Measurements from ENCODE around the gene CTNNA3. TPM values are rescaled to one million over a fixed set of nuclear protein-coding genes. Genes with fewer than 3 reads are reported as not detected.
A peak's percentile ranks its signal among the peaks of the same experiment; 100 is the strongest.

CTNNA3 gene
- total RNA-seq, 1 experiment from 2014 or later, result 0.20 TPM

- Mint-ChIP-seq H3K27me3 (ENCODE audit: insufficient read depth, unreplicated experiment) (no peaks in the 10 kb centered on the region), H3K9me3 (ENCODE audit: unreplicated experiment) (peaks cover 41% of the 10 kb centered on the region), H3K4me1 (ENCODE audit: low read depth, unreplicated experiment) (peaks cover 5% of the 10 kb centered on the region), H3K36me3 (ENCODE audit: insufficient read depth, unreplicated experiment) (no peaks in the 10 kb centered on the region), H3K27ac (ENCODE audit: unreplicated experiment) (peak overlapping the region; percentile 40), H3K4me3 (ENCODE audit: unreplicated experiment) (no peak overlapping the region)
- no TSS peak for BruUV-seq (replicated peaks)
- peaks cover 4% of the 10 kb centered on the region; the same call in 1 of the 2 replicates for H3K9me3 ChIP-seq
- no peaks in the 10 kb centered on the region for H3K4me1 ChIP-seq
- intact Hi-C loops (cut with micrococcal nuclease; ENCODE audit: unreplicated experiment), result no loop called here
- POLR2A ChIA-PET, result no interaction called here
- no peak for DNase-seq
- no peaks in the 10 kb centered on the region for H3K36me3 ChIP-seq (ENCODE audit: control insufficient read depth, insufficient read depth, low read length)
- H3K4me3 ChIP-seq (ENCODE audit: low read depth, low read length), result no peak overlapping the region
- CTCF ChIA-PET, result no interaction called here
- no peak for TF ChIP-seq CTCF (IDR thresholded peaks at IDR 0.05; ENCODE audit: insufficient read depth in 1 of 2, low read depth in 1 of 2, low read length in 1 of 2, severe bottlenecking in 1 of 2, unreplicated experiment in 1 of 2)
- no peaks in the 10 kb centered on the region for H3K27me3 ChIP-seq (replicated peaks; ENCODE audit: control insufficient read depth, insufficient read depth, low read length)
These were observed 471.4 kb downstream of the CTNNA3 start for GRCh38 chr10:67224553-67224952.

GRCh38 chr10:67222934-67223333 is 473.1 kb downstream of the CTNNA3 start:
- DNase-seq, result no peak
- no peak overlapping the region for H3K4me3 Mint-ChIP-seq (ENCODE audit: unreplicated experiment)
- Histone ChIP-seq H3K36me3 (ENCODE audit: control insufficient read depth, insufficient read depth, low read length) (no peaks in the 10 kb centered on the region), H3K9me3 (peaks cover 4% of the 10 kb centered on the region; the same call in 1 of the 2 replicates), H3K4me3 (ENCODE audit: low read depth, low read length) (no peak overlapping the region), H3K4me1 (no peaks in the 10 kb centered on the region), H3K27me3 (replicated peaks; ENCODE audit: control insufficient read depth, insufficient read depth, low read length) (no peaks in the 10 kb centered on the region)
- peaks cover 5% of the 10 kb centered on the region for H3K4me1 Mint-ChIP-seq (ENCODE audit: low read depth, unreplicated experiment)
- TF ChIP-seq CTCF (IDR thresholded peaks at IDR 0.05; ENCODE audit: insufficient read depth in 1 of 2, low read depth in 1 of 2, low read length in 1 of 2, severe bottlenecking in 1 of 2, unreplicated experiment in 1 of 2), result no peak
- H3K36me3 Mint-ChIP-seq (ENCODE audit: insufficient read depth, unreplicated experiment), result no peaks in the 10 kb centered on the region
- peaks cover 26% of the 10 kb centered on the region for H3K9me3 Mint-ChIP-seq (ENCODE audit: unreplicated experiment)
- CTCF ChIA-PET, result interaction anchor here (0.7 kb wide), 1 partner anchor 37 kb away, joined by 3 read pairs; no protein-coding TSS in a partner anchor
- H3K27me3 Mint-ChIP-seq (ENCODE audit: insufficient read depth, unreplicated experiment), result no peaks in the 10 kb centered on the region
- BruUV-seq (replicated peaks), result no TSS peak
- intact Hi-C loops (cut with micrococcal nuclease; ENCODE audit: unreplicated experiment), result no loop called here
- POLR2A ChIA-PET, result no interaction called here
- no peak overlapping the region for H3K27ac Mint-ChIP-seq (ENCODE audit: unreplicated experiment)

GRCh38 chr10:67221939-67222494 is 474.0 kb downstream of the CTNNA3 start:
- H3K27ac Mint-ChIP-seq (ENCODE audit: unreplicated experiment), result no peak overlapping the region
- H3K4me3 Mint-ChIP-seq (ENCODE audit: unreplicated experiment), result no peak overlapping the region
- no peaks in the 10 kb centered on the region for H3K9me3 ChIP-seq
- H3K27me3 ChIP-seq (replicated peaks; ENCODE audit: control insufficient read depth, insufficient read depth, low read length), result no peaks in the 10 kb centered on the region
- H3K36me3 Mint-ChIP-seq (ENCODE audit: insufficient read depth, unreplicated experiment), result no peaks in the 10 kb centered on the region
- no peak for TF ChIP-seq CTCF (IDR thresholded peaks at IDR 0.05; ENCODE audit: insufficient read depth in 1 of 2, low read depth in 1 of 2, low read length in 1 of 2, severe bottlenecking in 1 of 2, unreplicated experiment in 1 of 2)
- ChIA-PET POLR2A (no interaction called here), CTCF (interaction anchor here (0.6 kb wide), 2 partner anchors 49 to 216 kb away, joined by 3 read pairs; no protein-coding TSS in a partner anchor)
- intact Hi-C loops (cut with micrococcal nuclease; ENCODE audit: unreplicated experiment), result no loop called here
- no peak overlapping the region for H3K4me3 ChIP-seq (ENCODE audit: low read depth, low read length)
- peaks cover 21% of the 10 kb centered on the region for H3K9me3 Mint-ChIP-seq (ENCODE audit: unreplicated experiment)
- DNase-seq, result no peak
- H3K4me1 ChIP-seq, result no peaks in the 10 kb centered on the region
- peaks cover 5% of the 10 kb centered on the region for H3K4me1 Mint-ChIP-seq (ENCODE audit: low read depth, unreplicated experiment)
- no TSS peak for BruUV-seq (replicated peaks)
- no peaks in the 10 kb centered on the region for H3K27me3 Mint-ChIP-seq (ENCODE audit: insufficient read depth, unreplicated experiment)
- no peaks in the 10 kb centered on the region for H3K36me3 ChIP-seq (ENCODE audit: control insufficient read depth, insufficient read depth, low read length)

Measured in Caco-2 (cell line).